Stimulated activated naive CD8-positive, alpha-beta T cell treated with anti-CD3 and anti-CD28 coated beads, Interleukin-15, Interleukin-2, amounts not matched to agents 100 U/mL and 50 U/mL, for 24 hours (primary cell): ENCODE results near the gene GLRX.

Source experiments
- ATAC-seq: fragments of 150-1000 bp; cut with Tn5 transposase; one replicate; pipeline ENCODE4 v1.10.0; 2021
- DNase-seq: peaks from one replicate; pipeline ENCODE4 v3.0.0; 2021

The GLRX gene

GRCh38 chr5:95822542-95823181, at the start of gene GLRX:
Gene GLRX, minus strand, starts transcription at chr5:95822726. Its CDS starts 64 bp downstream, at chr5:95822662.
- DNase-seq (peak; percentile 59), ATAC-seq (peak; percentile 24)

- DNase-seq (no peak), ATAC-seq (no peak)
Measured at GRCh38 chr5:95871146-95871806, 48.8 kb upstream of the GLRX start.

- peak; percentile 83 for ATAC-seq
- DNase-seq = peak; percentile 55
Measured at GRCh38 chr5:95870105-95870672, 47.7 kb upstream of the GLRX start.

- peak; percentile 71 for DNase-seq
- ATAC-seq = peak; percentile 55
Measured at GRCh38 chr5:95869173-95869855, 46.8 kb upstream of the GLRX start.

- DNase-seq = no peak
- ATAC-seq = no peak
Measured at GRCh38 chr5:95868136-95868535, 45.6 kb upstream of the GLRX start.

- ATAC-seq = no peak
- DNase-seq = no peak
Measured at GRCh38 chr5:95866435-95867040, 44.0 kb upstream of the GLRX start.

GRCh38 chr5:95864944-95865504, 42.5 kb upstream of the GLRX start:
- DNase-seq = no peak

GRCh38 chr5:95864456-95864855, 41.9 kb upstream of the GLRX start:
- ATAC-seq (no peak), DNase-seq (no peak)

More at GRCh38 chr5:95864944-95865504, 42.5 kb upstream of the GLRX start:
- ATAC-seq = no peak

- ATAC-seq (no peak), DNase-seq (no peak)
Measured at GRCh38 chr5:95863383-95863757, 40.8 kb upstream of the GLRX start.

- no peak for ATAC-seq
- no peak for DNase-seq
Measured at GRCh38 chr5:95862671-95863382, 40.3 kb upstream of the GLRX start.

- DNase-seq (peak; percentile 45), ATAC-seq (no peak)
Measured at GRCh38 chr5:95861864-95862561, 39.5 kb upstream of the GLRX start.

GRCh38 chr5:95861221-95861863, 38.8 kb upstream of the GLRX start:
- ATAC-seq = no peak
- DNase-seq = no peak

- ATAC-seq = no peak
- no peak for DNase-seq
Measured at GRCh38 chr5:95859661-95860060, 37.1 kb upstream of the GLRX start.

- ATAC-seq = peak; percentile 99
- peak; percentile 94 for DNase-seq
Measured at GRCh38 chr5:95858661-95859595, 36.4 kb upstream of the GLRX start.

- DNase-seq (no peak), ATAC-seq (no peak)
Measured at GRCh38 chr5:95858023-95858461, 35.5 kb upstream of the GLRX start.

GRCh38 chr5:95857185-95857945, 34.8 kb upstream of the GLRX start:
- DNase-seq (no peak), ATAC-seq (no peak)

- ATAC-seq (no peak), DNase-seq (no peak)
Measured at GRCh38 chr5:95856501-95856981, 34.0 kb upstream of the GLRX start.

GRCh38 chr5:95853490-95853889, 31.0 kb upstream of the GLRX start:
- no peak for DNase-seq
- ATAC-seq = no peak
